Breast epithelium (tissue), 3 donors: ENCODE measurements around the gene IDH3A.

ENCODE experiments used
- POLR2A ChIP-seq: fragments of 450-650 bp; IDR thresholded peaks from one replicate; pipeline ENCODE4 v1.6.1; 2016; ENCODE audit warnings: antibody characterized with exemption, mild to moderate bottlenecking, moderate library complexity
- POLR2AphosphoS5 ChIP-seq, 3 donors: sonication (generic); formaldehyde crosslinking; IDR thresholded peaks; one replicate each; pipeline ENCODE4 v1.6.1; 2017; ENCODE audit warnings: antibody characterized with exemption in 3 of 3
- TF ChIP-seq, protein P1 (sequence below), 3 donors: fragments of 450-650 bp; IDR thresholded peaks; one replicate each; pipeline ENCODE4 v1.5.1; 2016 to 2017; ENCODE audit warnings: antibody characterized with exemption in 3 of 3, mild to moderate bottlenecking in 3 of 3, moderate library complexity in 3 of 3

DNA sequence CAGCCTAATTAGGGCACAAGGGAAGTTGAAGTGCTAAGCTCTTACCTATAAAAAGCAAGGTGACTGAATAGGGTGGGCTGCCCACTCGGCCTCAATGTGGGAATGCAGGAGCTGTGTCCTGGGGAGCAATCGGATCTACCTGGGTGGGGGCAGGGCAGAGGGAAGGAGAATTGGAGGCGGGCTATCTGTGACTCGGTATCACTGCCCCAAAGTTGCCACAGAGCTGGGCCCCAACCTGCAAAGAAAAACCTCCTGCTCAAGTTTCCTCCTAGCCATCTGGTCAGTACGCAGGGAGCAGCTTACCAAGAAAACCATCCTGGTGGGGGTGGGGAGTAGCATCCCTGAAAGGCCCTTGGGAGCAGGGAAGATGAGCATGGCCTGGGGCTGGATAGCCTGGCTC is 28.6 kb upstream of the IDH3A start:
- TF ChIP-seq, protein P1, sequence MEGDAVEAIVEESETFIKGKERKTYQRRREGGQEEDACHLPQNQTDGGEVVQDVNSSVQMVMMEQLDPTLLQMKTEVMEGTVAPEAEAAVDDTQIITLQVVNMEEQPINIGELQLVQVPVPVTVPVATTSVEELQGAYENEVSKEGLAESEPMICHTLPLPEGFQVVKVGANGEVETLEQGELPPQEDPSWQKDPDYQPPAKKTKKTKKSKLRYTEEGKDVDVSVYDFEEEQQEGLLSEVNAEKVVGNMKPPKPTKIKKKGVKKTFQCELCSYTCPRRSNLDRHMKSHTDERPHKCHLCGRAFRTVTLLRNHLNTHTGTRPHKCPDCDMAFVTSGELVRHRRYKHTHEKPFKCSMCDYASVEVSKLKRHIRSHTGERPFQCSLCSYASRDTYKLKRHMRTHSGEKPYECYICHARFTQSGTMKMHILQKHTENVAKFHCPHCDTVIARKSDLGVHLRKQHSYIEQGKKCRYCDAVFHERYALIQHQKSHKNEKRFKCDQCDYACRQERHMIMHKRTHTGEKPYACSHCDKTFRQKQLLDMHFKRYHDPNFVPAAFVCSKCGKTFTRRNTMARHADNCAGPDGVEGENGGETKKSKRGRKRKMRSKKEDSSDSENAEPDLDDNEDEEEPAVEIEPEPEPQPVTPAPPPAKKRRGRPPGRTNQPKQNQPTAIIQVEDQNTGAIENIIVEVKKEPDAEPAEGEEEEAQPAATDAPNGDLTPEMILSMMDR (IDR thresholded peaks at IDR 0.05), result no peak
- TF ChIP-seq POLR2A (no peak), POLR2AphosphoS5 (IDR thresholded peaks at IDR 0.05) (no peak)
